ENCODE measurements around the gene ACADSB. TPM values are rescaled to one million over a fixed set of nuclear protein-coding genes. Genes with fewer than 3 reads are reported as not detected.

Gene ACADSB
- 6.1 TPM for polyA plus RNA-seq (2013, experiment 1 of 2)
- polyA plus RNA-seq (2013, experiment 2 of 2) = 6.8 TPM

DNA sequence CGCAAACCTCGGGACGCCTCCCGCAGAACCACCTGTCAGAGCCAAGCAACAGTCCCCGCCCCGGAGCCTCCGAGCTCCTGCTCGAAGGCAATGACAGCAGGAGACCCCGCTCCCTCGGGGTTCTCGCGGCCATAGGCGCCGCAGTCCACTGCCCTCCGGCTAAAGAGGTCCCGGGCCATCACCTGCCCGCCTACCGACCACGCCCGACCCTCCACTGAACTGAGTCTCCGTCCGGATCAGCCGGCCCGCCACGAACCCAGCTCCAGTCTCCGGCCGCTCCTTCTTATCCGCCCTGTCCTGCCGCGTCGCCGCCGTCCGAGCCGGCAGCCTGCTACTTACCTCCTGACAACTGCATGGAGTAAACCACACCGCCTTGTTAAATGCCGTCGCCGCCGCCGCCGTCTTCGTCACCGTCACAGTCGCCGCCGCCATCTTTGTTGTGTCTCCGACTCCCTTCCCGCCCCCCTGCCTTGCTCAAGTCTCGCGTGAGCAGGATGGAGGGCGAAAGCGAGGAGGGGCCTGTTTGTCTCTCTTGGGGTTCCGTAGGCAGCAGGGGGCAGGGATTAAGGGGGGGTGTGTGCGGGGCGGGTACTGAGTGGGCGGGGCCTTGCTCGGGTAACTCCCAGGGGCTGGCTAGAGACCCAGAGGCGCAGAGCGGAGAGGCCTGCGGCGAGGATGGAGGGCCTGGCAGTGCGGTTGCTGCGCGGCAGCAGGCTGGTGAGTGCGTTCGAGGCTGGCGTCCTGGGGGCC lies at the start of gene ACADSB, which contains the start of gene IKZF5:
ACADSB (plus strand) TSS at position 652 of the 750 bp plus-strand sequence; CDS start at position 676, 24 bp downstream.
IKZF5 (minus strand) TSS at position 441 of the 750 bp plus-strand sequence. CDS start 10,170 bp downstream, outside the sequence.
- Histone ChIP-seq H4K91ac (ENCODE audit: low read length) (peak within 1 kb of the TSS; percentile 85), H2BK12ac (ENCODE audit: low read length in 2 of 2) (peak within 1 kb of the TSS in 1 of 2 experiments; percentile 45), H3K4me3 (ENCODE audit: insufficient read depth in 1 of 2, low read depth in 1 of 2, low read length in 2 of 2) (peak within 1 kb of the TSS; percentile 87 to 94), H3K4me1 (ENCODE audit: control insufficient read depth, insufficient read depth, low read depth, low read length) (no peaks in the 10 kb centered on the region), H3K9ac (ENCODE audit: low read length) (peak within 1 kb of the TSS; percentile 96), H2BK120ac (ENCODE audit: low read depth, low read length) (peak within 1 kb of the TSS; percentile 52), H3K23ac (ENCODE audit: low read length in 2 of 2) (peak within 1 kb of the TSS; percentile 80 to 96), H2AK5ac (ENCODE audit: low read length, severe bottlenecking) (no peak within 1 kb of the TSS), H3K79me1 (replicated peaks; ENCODE audit: low read length, poor library complexity, severe bottlenecking) (peaks cover 19% of the 10 kb centered on the region), H3K4me2 (ENCODE audit: low read length, poor library complexity, severe bottlenecking) (peak within 1 kb of the TSS; percentile 97), H2AFZ (ENCODE audit: low read depth, low read length) (peak within 1 kb of the TSS; percentile 91), H3K14ac (ENCODE audit: low read length in 2 of 2) (peak within 1 kb of the TSS in 1 of 2 experiments; percentile 84), H3K36me3 (ENCODE audit: control insufficient read depth in 1 of 2, insufficient read depth in 2 of 2, low read depth in 1 of 2, low read length in 2 of 2) (peaks cover 4 to 7% of the 10 kb centered on the region in 2 experiments), H3K18ac (ENCODE audit: low read depth in 1 of 2, low read length in 2 of 2) (peak within 1 kb of the TSS; percentile 96 to 97), H4K8ac (ENCODE audit: low read length) (peak within 1 kb of the TSS; percentile 98), H2BK5ac (ENCODE audit: low read depth, low read length, poor library complexity, severe bottlenecking) (no peak within 1 kb of the TSS), H3K27me3 (ENCODE audit: control insufficient read depth in 1 of 2, insufficient read depth in 1 of 2, low read length in 2 of 2) (no peaks in the 10 kb centered on the region), H3K4ac (ENCODE audit: low read depth in 1 of 2, low read length in 2 of 2) (peak within 1 kb of the TSS; percentile 62 to 92), H3K9me3 (ENCODE audit: control insufficient read depth, low read length) (no peaks in the 10 kb centered on the region), H3K27ac (ENCODE audit: low read length, poor library complexity, severe bottlenecking) (no peak within 1 kb of the TSS), H2BK15ac (ENCODE audit: low read depth, poor library complexity, severe bottlenecking) (peak within 1 kb of the TSS; percentile 77)
- under 1% methylated on average over 57 of the region's 68 CpGs for WGBS
- peak; percentile 98 for DNase-seq

DNA sequence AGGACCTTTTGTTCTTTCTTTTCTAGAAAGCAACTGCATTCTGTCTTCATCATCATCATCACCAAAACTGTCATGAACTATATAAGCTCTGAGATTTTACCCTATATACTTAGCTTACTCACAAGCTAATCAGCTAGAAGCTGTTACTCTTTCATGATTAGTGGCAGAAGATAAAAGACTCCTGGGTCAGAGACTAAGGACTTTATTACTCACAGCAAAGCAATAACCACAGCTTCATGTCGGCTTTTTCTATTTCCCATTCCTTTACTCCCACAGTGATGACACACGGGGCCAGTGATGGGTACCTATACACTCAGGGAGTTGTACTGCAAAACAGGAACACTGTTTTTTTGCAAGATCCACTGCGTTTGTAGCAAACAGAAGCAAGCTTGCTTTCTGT lies 46.4 kb upstream of the ACADSB start:
- H3K27ac ChIP-seq (ENCODE audit: low read length, poor library complexity, severe bottlenecking) = no peak overlapping the region
- H3K9ac ChIP-seq (ENCODE audit: low read length) = no peak overlapping the region
- WGBS = 61% methylated on average over 3 of the region's 3 CpGs
- H3K79me1 ChIP-seq (replicated peaks; ENCODE audit: low read length, poor library complexity, severe bottlenecking) = no peaks in the 10 kb centered on the region
- H2AFZ ChIP-seq (ENCODE audit: low read depth, low read length) = peak overlapping the region; percentile 14
- H3K4me1 ChIP-seq (ENCODE audit: control insufficient read depth, insufficient read depth, low read depth, low read length) = no peaks in the 10 kb centered on the region
- H2AK5ac ChIP-seq (ENCODE audit: low read length, severe bottlenecking) = no peak overlapping the region
- no peak overlapping the region for H2BK12ac ChIP-seq (ENCODE audit: low read length in 2 of 2)
- no peaks in the 10 kb centered on the region for H3K27me3 ChIP-seq (ENCODE audit: control insufficient read depth in 1 of 2, insufficient read depth in 1 of 2, low read length in 2 of 2)
- H3K14ac ChIP-seq (ENCODE audit: low read length in 2 of 2) = no peak overlapping the region
- H3K18ac ChIP-seq (ENCODE audit: low read depth in 1 of 2, low read length in 2 of 2) = no peak overlapping the region
- H3K4ac ChIP-seq (ENCODE audit: low read depth in 1 of 2, low read length in 2 of 2) = no peak overlapping the region
- H2BK5ac ChIP-seq (ENCODE audit: low read depth, low read length, poor library complexity, severe bottlenecking) = no peak overlapping the region
- no peak overlapping the region for H4K91ac ChIP-seq (ENCODE audit: low read length)
- no peak overlapping the region for H3K4me2 ChIP-seq (ENCODE audit: low read length, poor library complexity, severe bottlenecking)
- DNase-seq = no peak
- H2BK120ac ChIP-seq (ENCODE audit: low read depth, low read length) = no peak overlapping the region
- H3K9me3 ChIP-seq (ENCODE audit: control insufficient read depth, low read length) = peaks cover 22% of the 10 kb centered on the region
- no peak overlapping the region for H3K4me3 ChIP-seq (ENCODE audit: insufficient read depth in 1 of 2, low read depth in 1 of 2, low read length in 2 of 2)
- H3K36me3 ChIP-seq (ENCODE audit: control insufficient read depth in 1 of 2, insufficient read depth in 2 of 2, low read depth in 1 of 2, low read length in 2 of 2) = no peaks in the 10 kb centered on the region
- H4K8ac ChIP-seq (ENCODE audit: low read length) = no peak overlapping the region
- H2BK15ac ChIP-seq (ENCODE audit: low read depth, poor library complexity, severe bottlenecking) = no peak overlapping the region
- H3K23ac ChIP-seq (ENCODE audit: low read length in 2 of 2) = no peak overlapping the region

DNA sequence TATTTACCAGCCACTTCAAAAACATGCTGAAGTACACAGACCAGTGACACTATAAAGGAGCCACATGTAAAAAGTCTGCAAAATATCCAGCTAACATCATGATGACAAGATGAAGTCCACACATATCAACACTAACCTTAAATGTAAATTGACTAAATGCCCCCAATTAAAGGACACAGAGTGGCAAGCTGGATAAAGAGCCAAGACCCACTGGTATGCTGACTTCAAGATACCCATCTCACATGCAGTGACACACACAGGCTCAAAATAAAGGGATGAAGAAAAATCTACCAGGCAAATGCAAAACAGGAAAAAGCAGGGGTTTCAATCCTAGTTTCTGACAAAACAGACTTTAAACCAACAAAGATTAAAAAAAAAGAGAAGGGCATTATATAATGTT lies 41.9 kb upstream of the ACADSB start:
- H4K8ac ChIP-seq (ENCODE audit: low read length) = no peak overlapping the region
- H2AFZ ChIP-seq (ENCODE audit: low read depth, low read length) = no peak overlapping the region
- H2AK5ac ChIP-seq (ENCODE audit: low read length, severe bottlenecking) = no peak overlapping the region
- H3K27me3 ChIP-seq (ENCODE audit: control insufficient read depth in 1 of 2, insufficient read depth in 1 of 2, low read length in 2 of 2) = peaks cover 0 to 5% of the 10 kb centered on the region in 2 experiments
- no peak overlapping the region for H4K91ac ChIP-seq (ENCODE audit: low read length)
- no peak overlapping the region for H2BK5ac ChIP-seq (ENCODE audit: low read depth, low read length, poor library complexity, severe bottlenecking)
- no peak for DNase-seq
- H3K4me3 ChIP-seq (ENCODE audit: insufficient read depth in 1 of 2, low read depth in 1 of 2, low read length in 2 of 2) = no peak overlapping the region
- no peak overlapping the region for H3K9ac ChIP-seq (ENCODE audit: low read length)
- H3K79me1 ChIP-seq (replicated peaks; ENCODE audit: low read length, poor library complexity, severe bottlenecking) = no peaks in the 10 kb centered on the region
- H3K27ac ChIP-seq (ENCODE audit: low read length, poor library complexity, severe bottlenecking) = no peak overlapping the region
- H2BK120ac ChIP-seq (ENCODE audit: low read depth, low read length) = no peak overlapping the region
- H2BK15ac ChIP-seq (ENCODE audit: low read depth, poor library complexity, severe bottlenecking) = no peak overlapping the region
- H3K4ac ChIP-seq (ENCODE audit: low read depth in 1 of 2, low read length in 2 of 2) = no peak overlapping the region
- no peak overlapping the region for H3K4me2 ChIP-seq (ENCODE audit: low read length, poor library complexity, severe bottlenecking)
- no peak overlapping the region for H3K14ac ChIP-seq (ENCODE audit: low read length in 2 of 2)
- peaks cover 28% of the 10 kb centered on the region for H3K9me3 ChIP-seq (ENCODE audit: control insufficient read depth, low read length)
- no peak overlapping the region for H3K23ac ChIP-seq (ENCODE audit: low read length in 2 of 2)
- no peaks in the 10 kb centered on the region for H3K36me3 ChIP-seq (ENCODE audit: control insufficient read depth in 1 of 2, insufficient read depth in 2 of 2, low read depth in 1 of 2, low read length in 2 of 2)
- H3K4me1 ChIP-seq (ENCODE audit: control insufficient read depth, insufficient read depth, low read depth, low read length) = no peaks in the 10 kb centered on the region
- H2BK12ac ChIP-seq (ENCODE audit: low read length in 2 of 2) = no peak overlapping the region
- no peak overlapping the region for H3K18ac ChIP-seq (ENCODE audit: low read depth in 1 of 2, low read length in 2 of 2)

DNA sequence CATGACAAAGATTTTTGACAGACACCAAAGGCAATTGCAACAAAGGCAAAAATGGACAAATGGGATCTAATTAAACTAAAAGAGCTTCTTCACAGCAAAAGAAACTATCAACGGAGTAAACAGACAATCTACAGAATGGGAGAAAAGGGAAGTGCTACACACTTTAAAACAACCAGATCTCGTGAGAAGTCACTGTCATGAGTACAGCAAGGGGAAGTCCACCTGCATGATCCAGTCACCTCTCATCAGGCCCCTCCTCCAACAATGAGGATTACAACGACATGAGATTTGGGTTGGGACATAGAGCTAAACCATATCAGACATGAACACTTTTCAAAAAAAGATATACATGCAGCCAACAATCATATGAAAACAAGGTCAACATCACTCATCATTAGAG lies 40.1 kb upstream of the ACADSB start:
- Histone ChIP-seq H2BK15ac (ENCODE audit: low read depth, poor library complexity, severe bottlenecking) (no peak overlapping the region), H2BK5ac (ENCODE audit: low read depth, low read length, poor library complexity, severe bottlenecking) (no peak overlapping the region), H3K27ac (ENCODE audit: low read length, poor library complexity, severe bottlenecking) (no peak overlapping the region), H4K91ac (ENCODE audit: low read length) (no peak overlapping the region), H4K8ac (ENCODE audit: low read length) (no peak overlapping the region), H3K23ac (ENCODE audit: low read length in 2 of 2) (no peak overlapping the region), H2BK12ac (ENCODE audit: low read length in 2 of 2) (no peak overlapping the region), H3K4me2 (ENCODE audit: low read length, poor library complexity, severe bottlenecking) (no peak overlapping the region), H3K27me3 (ENCODE audit: control insufficient read depth in 1 of 2, insufficient read depth in 1 of 2, low read length in 2 of 2) (peaks cover 0 to 5% of the 10 kb centered on the region in 2 experiments), H3K36me3 (ENCODE audit: control insufficient read depth in 1 of 2, insufficient read depth in 2 of 2, low read depth in 1 of 2, low read length in 2 of 2) (no peaks in the 10 kb centered on the region), H2AFZ (ENCODE audit: low read depth, low read length) (no peak overlapping the region), H3K4ac (ENCODE audit: low read depth in 1 of 2, low read length in 2 of 2) (no peak overlapping the region), H3K14ac (ENCODE audit: low read length in 2 of 2) (no peak overlapping the region), H3K9me3 (ENCODE audit: control insufficient read depth, low read length) (peaks cover 28% of the 10 kb centered on the region), H2BK120ac (ENCODE audit: low read depth, low read length) (no peak overlapping the region), H2AK5ac (ENCODE audit: low read length, severe bottlenecking) (no peak overlapping the region), H3K9ac (ENCODE audit: low read length) (no peak overlapping the region), H3K79me1 (replicated peaks; ENCODE audit: low read length, poor library complexity, severe bottlenecking) (no peaks in the 10 kb centered on the region), H3K4me3 (ENCODE audit: insufficient read depth in 1 of 2, low read depth in 1 of 2, low read length in 2 of 2) (no peak overlapping the region), H3K18ac (ENCODE audit: low read depth in 1 of 2, low read length in 2 of 2) (no peak overlapping the region), H3K4me1 (ENCODE audit: control insufficient read depth, insufficient read depth, low read depth, low read length) (no peaks in the 10 kb centered on the region)
- 75% methylated on average over 3 of the region's 3 CpGs for WGBS
- DNase-seq = no peak
